CD4-positive, alpha-beta T cell (primary cell): ENCODE results near the gene GABRA4. TPM values are rescaled to one million over a fixed set of nuclear protein-coding genes. Genes with fewer than 3 reads are reported as not detected.

Source experiments
- ATAC-seq: fragments of 200-7000 bp; cut with Tn5 transposase; one replicate; pipeline ENCODE4 v1.10.0; 2022; ENCODE audit warnings: mild to moderate bottlenecking; ENCODE audit not compliant: poor library complexity
- CTCF ChIA-PET: fragments of 350-600 bp; sonication (Branson Sonifier 250); formaldehyde crosslinking; loops from one replicate; lab custom pipeline; 2021; ENCODE audit warnings: antibody characterized with exemption, inconsistent platforms; lab: Charles Lee
- POLR2A ChIA-PET: fragments of 350-600 bp; sonication (Branson Sonifier 250); formaldehyde crosslinking; loops from one replicate; lab custom pipeline; 2021; ENCODE audit warnings: antibody characterized with exemption, inconsistent platforms; lab: Charles Lee
- DNase-seq, 14 experiments: peaks; one replicate each; pipeline ENCODE4 v3.0.0-alpha.2; 2013 to 2020; ENCODE audit warnings: mixed read lengths in 2 of 14
- H3K27ac ChIP-seq, 2 donors: one replicate each; pipeline versions ENCODE4 v1.5.1 to v1.7.0; 2013; ENCODE audit warnings: low read length in 2 of 2, low read depth in 1 of 2, mild to moderate bottlenecking in 1 of 2
- H3K27me3 ChIP-seq, 2 experiments: 1 replicate in 1 of 2; 2 replicates in 1 of 2; pipeline versions ENCODE4 v1.6.1 to v1.7.0; 2013; ENCODE audit warnings: low read length in 2 of 2, control low read depth in 1 of 2, mild to moderate bottlenecking in 1 of 2, moderate library complexity in 1 of 2; ENCODE audit not compliant: insufficient read depth in 2 of 2, control insufficient read depth in 1 of 2
- H3K36me3 ChIP-seq: one replicate; pipeline ENCODE4 v1.6.1; 2013; ENCODE audit warnings: low read length, control low read depth; ENCODE audit not compliant: insufficient read depth
- H3K4me1 ChIP-seq: one replicate; pipeline ENCODE4 v1.6.1; 2013; ENCODE audit warnings: low read length, control low read depth; ENCODE audit not compliant: insufficient read depth
- H3K4me3 ChIP-seq: one replicate; pipeline ENCODE4 v1.5.1; 2013; ENCODE audit warnings: mild to moderate bottlenecking, low read length, moderate library complexity
- H3K9me3 ChIP-seq, 2 experiments: 1 replicate in 1 of 2; 2 replicates in 1 of 2; pipeline versions ENCODE4 v1.6.1 to v1.7.0; 2013; ENCODE audit warnings: low read length in 2 of 2, mild to moderate bottlenecking in 2 of 2, control low read depth in 1 of 2, moderate library complexity in 1 of 2; ENCODE audit not compliant: control insufficient read depth in 1 of 2, insufficient read depth in 1 of 2
- H3K27ac Mint-ChIP-seq: one replicate; pipeline ENCODE4 v1.8.0; 2020; ENCODE audit warnings: mixed read lengths
- H3K27me3 Mint-ChIP-seq: one replicate; pipeline ENCODE4 v1.8.0; 2021; ENCODE audit warnings: mixed read lengths
- H3K36me3 Mint-ChIP-seq: one replicate; pipeline ENCODE4 v1.8.0; 2021; ENCODE audit warnings: low read depth, mixed read lengths
- H3K4me1 Mint-ChIP-seq: one replicate; pipeline ENCODE4 v1.8.0; 2021; ENCODE audit warnings: low read depth, mixed read lengths
- H3K4me3 Mint-ChIP-seq: one replicate; pipeline ENCODE4 v1.8.0; 2020; ENCODE audit warnings: mild to moderate bottlenecking, mixed read lengths
- H3K9me3 Mint-ChIP-seq: one replicate; pipeline ENCODE4 v1.8.0; 2020; ENCODE audit warnings: mixed read lengths
- CTCF ChIP-seq: fragments of 200-600 bp; IDR thresholded peaks from one replicate; pipeline ENCODE4 v1.8.0; 2022; ENCODE audit warnings: antibody characterized with exemption, mild to moderate bottlenecking
- intact Hi-C, 2 experiments: fragments of 100-400 bp; cut with DNase I in 1 of 2; cut with micrococcal nuclease in 1 of 2; formaldehyde crosslinking; loops; one replicate each; pipeline versions ENCODE4 v1.15.1 to v1.9.0; 2023 to 2025; cut with DNase I, micrococcal nuclease
- total RNA-seq, 174 experiments: library from RNA in 2 of 174; stranded (reverse) in 2 of 174; gene quantifications; one replicate each; pipeline ENCODE4 v1.2.3 and lab custom pipeline; 2021 to 2026

Gene GABRA4
- total RNA-seq, 2 experiments from 2014 or later = not detected

- Histone ChIP-seq H3K4me3 (no peak overlapping the region), H3K4me1 (no peaks in the 10 kb centered on the region), H3K27ac (no peak overlapping the region), H3K9me3 (no peaks in the 10 kb centered on the region), H3K27me3 (no peaks in the 10 kb centered on the region), H3K36me3 (no peaks in the 10 kb centered on the region)
- no peak for ATAC-seq
- ChIA-PET CTCF (interaction anchor here (0.6 kb wide), 1 partner anchor 1833 kb away, joined by 3 read pairs; no protein-coding TSS in a partner anchor), POLR2A (no interaction called here)
- H3K9me3 Mint-ChIP-seq = no peaks in the 10 kb centered on the region
- H3K4me3 Mint-ChIP-seq = no peak overlapping the region
- no peaks in the 10 kb centered on the region for H3K4me1 Mint-ChIP-seq
- intact Hi-C loops = no loop called here
- no peaks in the 10 kb centered on the region for H3K36me3 Mint-ChIP-seq
- peaks cover 6% of the 10 kb centered on the region for H3K27me3 Mint-ChIP-seq
- no peak for DNase-seq
- H3K27ac Mint-ChIP-seq = no peak overlapping the region
- no peak for TF ChIP-seq CTCF
Observed at GRCh38 chr4:46946919-46947536, 46.4 kb downstream of the GABRA4 start.

GRCh38 chr4:46945062-46945461 lies 48.3 kb downstream of the GABRA4 start:
- Mint-ChIP-seq H3K4me3 (no peak overlapping the region), H3K27me3 (peaks cover 6% of the 10 kb centered on the region), H3K4me1 (no peaks in the 10 kb centered on the region), H3K9me3 (no peaks in the 10 kb centered on the region), H3K27ac (no peak overlapping the region), H3K36me3 (no peaks in the 10 kb centered on the region)
- no peaks in the 10 kb centered on the region for H3K27me3 ChIP-seq
- ATAC-seq (no peak), DNase-seq (no peak)
- no peaks in the 10 kb centered on the region for H3K9me3 ChIP-seq
- H3K4me1 ChIP-seq = no peaks in the 10 kb centered on the region
- no peak overlapping the region for H3K4me3 ChIP-seq
- intact Hi-C loops = no loop called here
- TF ChIP-seq CTCF = no peak
- ChIA-PET POLR2A (no interaction called here), CTCF (no interaction called here)
- no peak overlapping the region for H3K27ac ChIP-seq
- no peaks in the 10 kb centered on the region for H3K36me3 ChIP-seq

GRCh38 chr4:46944345-46944744 lies 49.0 kb downstream of the GABRA4 start:
- TF ChIP-seq CTCF = no peak
- H3K9me3 Mint-ChIP-seq = no peaks in the 10 kb centered on the region
- H3K27ac Mint-ChIP-seq = no peak overlapping the region
- ChIA-PET CTCF (no interaction called here), POLR2A (no interaction called here)
- H3K27me3 ChIP-seq = no peaks in the 10 kb centered on the region
- no peaks in the 10 kb centered on the region for H3K4me1 Mint-ChIP-seq
- H3K27ac ChIP-seq = no peak overlapping the region
- peaks cover 6% of the 10 kb centered on the region for H3K27me3 Mint-ChIP-seq
- ATAC-seq = no peak
- intact Hi-C loops = no loop called here
- H3K4me1 ChIP-seq = no peaks in the 10 kb centered on the region
- H3K4me3 ChIP-seq = no peak overlapping the region
- H3K36me3 ChIP-seq = no peaks in the 10 kb centered on the region
- H3K4me3 Mint-ChIP-seq = no peak overlapping the region
- H3K36me3 Mint-ChIP-seq = no peaks in the 10 kb centered on the region
- no peak for DNase-seq
- no peaks in the 10 kb centered on the region for H3K9me3 ChIP-seq
